ENCODE results near the gene NAB2.

NAB2 gene

DNA sequence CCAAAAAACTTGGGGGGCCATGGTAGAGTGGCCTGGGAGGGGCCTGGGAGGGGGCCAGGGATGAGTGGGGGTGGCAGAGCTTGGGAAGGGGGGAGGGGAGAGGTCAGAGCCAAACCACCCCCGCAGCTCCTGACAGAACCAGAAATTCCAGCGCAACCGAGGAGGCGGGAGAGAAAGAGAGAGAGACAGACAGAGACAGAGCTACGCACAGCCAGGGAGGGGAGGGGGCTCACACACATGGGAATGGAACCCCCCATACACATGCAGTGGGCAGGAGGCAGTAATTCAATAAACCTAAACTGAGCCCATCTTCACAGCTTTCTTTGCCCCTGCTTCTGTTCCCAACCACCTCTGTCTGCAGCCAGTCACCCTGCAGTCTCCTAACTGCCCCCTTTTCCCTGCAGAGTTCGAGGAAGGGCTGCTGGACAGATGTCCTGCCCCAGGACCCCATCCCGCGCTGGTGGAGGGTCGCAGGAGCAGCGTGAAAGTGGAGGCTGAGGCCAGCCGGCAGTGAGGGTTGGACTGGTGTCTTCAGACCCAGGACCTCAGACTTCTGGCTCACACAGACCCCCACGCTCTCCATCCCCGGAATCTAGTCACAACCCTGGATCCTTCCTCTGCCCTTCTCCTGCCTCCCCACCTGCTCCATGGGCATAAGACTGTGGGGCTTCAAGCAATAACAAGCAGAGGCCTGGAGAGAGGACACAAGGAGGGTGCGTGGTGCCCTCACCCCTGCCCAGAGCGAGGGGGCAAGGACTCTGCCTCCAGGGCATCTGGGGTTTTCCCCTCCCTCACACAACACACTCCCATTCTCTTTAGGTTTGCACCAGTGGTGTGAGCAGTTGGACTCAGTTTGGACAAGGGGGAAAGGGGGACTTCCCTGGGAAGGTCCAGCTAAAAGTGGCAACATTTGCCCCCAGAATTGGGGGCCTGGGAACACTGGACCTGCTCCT, 5.6 kb downstream of the NAB2 start:
- peak; percentile 28 for DNase-seq

- no peak for DNase-seq
Observed at GRCh38 chr12:57095440-57095839, 6.5 kb downstream of the NAB2 start.

- no peak for DNase-seq
Observed at GRCh38 chr12:57096099-57096572, 7.2 kb downstream of the NAB2 start.

GRCh38 chr12:57096748-57097553, 8.0 kb downstream of the NAB2 start:
- DNase-seq: no peak

GRCh38 chr12:57097554-57097835, 8.6 kb downstream of the NAB2 start:
- DNase-seq: no peak

- no peak for DNase-seq
Observed at GRCh38 chr12:57098546-57098945, 9.6 kb downstream of the NAB2 start.

- no peak for DNase-seq
Observed at GRCh38 chr12:57099047-57099714, 10.3 kb downstream of the NAB2 start.

GRCh38 chr12:57099766-57100165, 10.9 kb downstream of the NAB2 start:
- DNase-seq: no peak

GRCh38 chr12:57101892-57102695, 13.2 kb downstream of the NAB2 start:
- no peak for DNase-seq

GRCh38 chr12:57103856-57104255, 14.9 kb downstream of the NAB2 start:
- no peak for DNase-seq

DNA sequence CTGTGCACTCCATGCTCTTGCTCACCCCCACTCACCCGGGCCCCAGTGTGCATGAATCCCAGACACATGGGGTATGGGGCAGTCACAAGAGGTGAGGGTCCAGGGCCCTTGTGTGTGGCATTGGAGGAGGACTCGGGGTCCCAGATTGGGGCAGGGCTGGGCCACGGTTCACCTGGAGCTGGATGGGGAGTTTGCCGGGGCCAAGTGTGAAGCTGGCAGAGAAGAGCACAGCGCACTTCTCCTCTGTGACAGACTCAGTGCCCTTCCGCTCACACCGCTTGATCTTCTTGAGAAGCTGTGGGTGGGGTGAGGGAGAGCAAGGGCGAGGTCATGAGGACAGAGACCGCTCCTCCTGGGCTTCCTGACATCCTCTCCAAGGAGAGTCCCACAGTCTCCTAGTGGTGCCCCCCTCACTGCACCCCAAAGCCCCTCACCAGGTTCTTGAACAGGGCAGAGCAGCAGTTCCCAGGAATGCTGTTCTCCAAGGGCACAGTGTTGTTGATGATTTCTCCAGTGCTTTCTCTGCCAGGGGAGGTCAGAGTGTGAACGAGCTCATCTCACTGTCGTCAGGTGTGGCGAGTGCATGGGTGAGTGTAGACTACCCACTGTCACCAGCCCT, 15.5 kb downstream of the NAB2 start:
- no peak for DNase-seq

GRCh38 chr12:57105011-57105753, 16.3 kb downstream of the NAB2 start:
- DNase-seq: no peak

DNA sequence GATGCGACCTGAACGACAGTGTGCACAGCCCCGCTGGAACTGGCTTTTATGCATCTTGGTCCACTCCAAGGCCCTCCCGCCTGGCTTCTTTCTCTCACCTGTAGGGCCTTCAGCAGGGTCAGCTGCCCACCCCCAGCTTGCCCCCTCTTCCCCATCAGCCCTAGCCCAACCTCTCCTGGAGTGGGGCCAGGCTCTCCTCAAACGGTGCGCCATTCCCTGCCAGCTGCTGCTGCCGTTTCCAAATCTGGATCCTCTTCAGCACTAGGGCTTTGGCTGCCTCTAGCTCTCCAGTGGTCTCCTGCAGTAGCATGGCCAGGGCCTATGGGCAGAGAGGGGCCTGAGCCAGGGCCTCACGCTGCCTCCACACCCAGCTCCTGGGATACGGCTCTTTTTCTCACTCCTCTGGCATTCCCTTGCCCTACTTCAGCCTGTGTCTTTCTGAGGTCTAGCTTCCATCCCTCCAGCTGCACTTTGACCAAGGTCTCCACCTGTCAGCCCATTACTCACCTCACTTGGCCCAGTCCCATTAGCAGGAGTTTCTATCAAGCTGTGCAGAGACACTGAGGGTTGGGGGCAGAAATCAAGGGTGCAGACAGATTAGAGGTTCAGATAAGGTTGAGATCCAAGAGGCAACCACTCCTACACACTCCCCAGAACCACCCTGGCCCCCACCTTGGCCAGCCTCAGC, 17.3 kb downstream of the NAB2 start:
- no peak for DNase-seq

GRCh38 chr12:57107456-57108155, 18.7 kb downstream of the NAB2 start:
- DNase-seq: no peak

GRCh38 chr12:57109207-57110103, 20.5 kb downstream of the NAB2 start:
- no peak for DNase-seq

DNA sequence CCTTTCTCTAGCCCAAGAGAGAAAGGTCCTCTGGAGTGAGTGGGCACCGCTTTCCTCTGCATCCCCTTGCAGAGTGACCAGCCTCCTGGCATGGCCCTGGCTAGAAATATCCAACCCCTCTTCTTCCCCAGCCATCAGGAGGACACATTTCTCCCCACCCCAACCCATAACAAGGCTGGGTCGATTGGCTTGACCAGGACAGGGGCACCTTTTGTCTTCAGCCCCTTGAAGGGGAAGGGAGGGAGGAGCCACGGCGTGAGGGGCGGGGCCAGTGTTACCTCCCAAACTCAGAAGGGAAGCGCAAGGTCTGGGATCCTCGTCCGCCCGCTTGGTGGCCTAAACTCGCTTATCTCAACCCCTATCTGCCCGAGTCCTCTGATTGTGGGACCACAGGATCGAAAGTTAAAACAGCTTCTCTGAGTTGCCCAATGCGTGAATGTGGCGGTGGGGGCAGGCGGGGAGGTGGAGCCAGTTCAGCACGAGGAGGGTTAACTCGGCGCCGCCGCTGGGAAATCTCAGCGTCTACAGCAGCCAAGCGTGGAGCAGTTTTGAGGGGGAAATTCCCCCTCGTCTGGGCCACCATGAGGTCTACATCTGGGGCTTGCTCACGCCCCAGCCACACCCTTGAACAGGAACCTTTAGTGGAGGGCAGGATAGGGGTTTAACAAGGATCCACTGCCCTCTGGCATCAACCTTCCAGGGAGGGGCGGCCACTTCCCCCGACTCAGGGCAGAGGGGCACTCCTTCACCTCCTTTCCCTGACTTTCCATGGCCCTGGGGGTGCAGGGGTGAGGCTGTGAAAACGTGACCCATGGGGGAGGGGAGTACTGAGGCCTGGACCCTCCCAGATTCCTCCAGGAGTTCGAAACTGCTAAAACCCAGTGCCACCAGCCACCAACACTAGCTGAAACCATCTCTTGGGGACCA, 21.5 kb downstream of the NAB2 start:
- DNase-seq: peak; percentile 89

DNA sequence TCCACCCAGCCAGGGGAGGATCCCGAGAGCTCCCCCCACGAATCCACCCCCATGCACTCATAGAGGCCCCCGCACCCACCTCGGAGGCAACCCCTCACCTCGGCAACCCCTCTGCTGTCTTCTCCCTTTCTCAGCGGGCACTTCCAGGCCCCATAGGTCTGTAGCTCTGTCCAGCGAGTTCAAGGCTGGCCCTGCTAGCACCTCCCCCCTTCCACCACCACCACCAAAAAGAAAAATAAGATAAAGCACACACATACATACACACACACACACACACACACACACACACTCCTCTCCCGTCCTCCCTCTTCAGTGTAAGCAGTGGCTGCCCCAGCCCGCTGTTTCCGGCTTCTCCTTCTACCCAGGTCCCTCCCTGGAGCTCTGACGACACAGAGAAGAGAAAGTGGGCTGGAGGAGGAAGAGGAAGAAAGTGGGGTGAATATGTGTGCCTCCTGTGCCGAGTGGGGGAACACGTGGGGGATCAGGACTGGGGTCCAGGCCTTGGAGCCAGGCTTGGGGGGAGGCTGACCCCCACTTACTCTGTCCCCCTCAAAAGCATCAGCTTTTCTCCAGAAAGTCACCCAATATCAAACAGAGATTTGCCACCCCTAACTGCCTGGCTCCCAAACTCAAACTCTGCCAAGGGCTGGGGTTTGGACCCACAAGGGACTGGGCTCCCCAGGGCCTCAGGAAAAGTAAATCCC, 22.3 kb downstream of the NAB2 start, which contains the start of gene STAT6:
Gene STAT6, minus strand, starts transcription at position 332 of the 704 bp plus-strand sequence. CDS start 3,084 bp downstream, outside the sequence.
- DNase-seq: peak; percentile 88

Measured in stimulated activated CD4-positive, alpha-beta T cell treated with anti-CD3 and anti-CD28 coated beads, Interleukin-15, amount 100 ng/mL, for 24 hours (primary cell).